Esophagus squamous epithelium (tissue), 4 donors: ENCODE measurements around the gene ARHGAP26.

Experiments
- POLR2A ChIP-seq, 4 donors: fragments of 450-650 bp; IDR thresholded peaks; one replicate each; pipeline ENCODE4 v1.6.1; 2017; ENCODE audit warnings: antibody characterized with exemption in 4 of 4, mild to moderate bottlenecking in 4 of 4, moderate library complexity in 3 of 4
- TF ChIP-seq, protein P1 (sequence below), 6 experiments: fragments of 450-650 bp in 4 of 6; fragments of 200-600 bp in 2 of 6; sonication (generic) in 2 of 6; IDR thresholded peaks; one replicate each; pipeline ENCODE4 v1.5.1; 2016 to 2019; ENCODE audit warnings: antibody characterized with exemption in 6 of 6, mild to moderate bottlenecking in 4 of 6, moderate library complexity in 4 of 6

DNA sequence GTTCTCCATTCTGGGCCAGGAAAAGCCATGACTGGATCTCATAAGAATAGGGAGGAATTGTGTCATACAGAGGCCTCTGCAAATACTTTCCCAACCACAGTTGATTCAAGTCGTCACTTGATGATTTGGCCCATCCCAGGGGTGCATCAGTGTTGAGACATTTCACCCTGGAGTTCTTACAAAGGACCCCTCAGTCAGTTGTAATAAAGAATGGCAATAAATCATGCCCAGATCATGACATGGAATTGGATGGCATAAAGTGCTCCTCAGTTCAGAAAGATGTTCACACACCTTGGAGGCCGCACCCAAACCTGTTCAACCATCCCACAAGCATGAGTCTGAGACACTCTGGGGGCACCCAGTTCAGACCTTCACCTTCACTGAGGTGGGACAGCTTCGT is 465.2 kb downstream of the ARHGAP26 start:
- TF ChIP-seq, protein P1, sequence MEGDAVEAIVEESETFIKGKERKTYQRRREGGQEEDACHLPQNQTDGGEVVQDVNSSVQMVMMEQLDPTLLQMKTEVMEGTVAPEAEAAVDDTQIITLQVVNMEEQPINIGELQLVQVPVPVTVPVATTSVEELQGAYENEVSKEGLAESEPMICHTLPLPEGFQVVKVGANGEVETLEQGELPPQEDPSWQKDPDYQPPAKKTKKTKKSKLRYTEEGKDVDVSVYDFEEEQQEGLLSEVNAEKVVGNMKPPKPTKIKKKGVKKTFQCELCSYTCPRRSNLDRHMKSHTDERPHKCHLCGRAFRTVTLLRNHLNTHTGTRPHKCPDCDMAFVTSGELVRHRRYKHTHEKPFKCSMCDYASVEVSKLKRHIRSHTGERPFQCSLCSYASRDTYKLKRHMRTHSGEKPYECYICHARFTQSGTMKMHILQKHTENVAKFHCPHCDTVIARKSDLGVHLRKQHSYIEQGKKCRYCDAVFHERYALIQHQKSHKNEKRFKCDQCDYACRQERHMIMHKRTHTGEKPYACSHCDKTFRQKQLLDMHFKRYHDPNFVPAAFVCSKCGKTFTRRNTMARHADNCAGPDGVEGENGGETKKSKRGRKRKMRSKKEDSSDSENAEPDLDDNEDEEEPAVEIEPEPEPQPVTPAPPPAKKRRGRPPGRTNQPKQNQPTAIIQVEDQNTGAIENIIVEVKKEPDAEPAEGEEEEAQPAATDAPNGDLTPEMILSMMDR (IDR thresholded peaks at IDR 0.05) = no peak
- TF ChIP-seq POLR2A (IDR thresholded peaks at IDR 0.05) = no peak
